Ishikawa (cell line): ENCODE results near the gene PHF14.

Source experiments
- CEBPB ChIP-seq: IDR thresholded peaks from 2 replicates; pipeline ENCODE4 v1.6.1; 2012
- EGR1 ChIP-seq: IDR thresholded peaks from 2 replicates; pipeline ENCODE4 v1.6.1; 2012
- FOXM1 ChIP-seq: IDR thresholded peaks from 2 replicates; pipeline ENCODE4 v1.6.1; 2012; ENCODE audit warnings: low read depth, borderline replicate concordance
- RAD21 ChIP-seq: IDR thresholded peaks from 2 replicates; pipeline ENCODE4 v1.6.1; 2012; ENCODE audit warnings: low read depth
- TAF1 ChIP-seq: IDR thresholded peaks from 2 replicates; pipeline ENCODE4 v1.6.1; 2012; ENCODE audit warnings: low read depth, mild to moderate bottlenecking
- TCF12 ChIP-seq: IDR thresholded peaks from 2 replicates; pipeline ENCODE4 v1.6.1; 2012; ENCODE audit warnings: low read depth
- TF ChIP-seq, protein P1 (sequence below): IDR thresholded peaks from 2 replicates; pipeline ENCODE4 v1.6.1; 2012
- TF ChIP-seq, protein P2 (sequence below): IDR thresholded peaks from 2 replicates; pipeline ENCODE4 v1.6.1; 2012; ENCODE audit warnings: low read depth, mild to moderate bottlenecking

DNA sequence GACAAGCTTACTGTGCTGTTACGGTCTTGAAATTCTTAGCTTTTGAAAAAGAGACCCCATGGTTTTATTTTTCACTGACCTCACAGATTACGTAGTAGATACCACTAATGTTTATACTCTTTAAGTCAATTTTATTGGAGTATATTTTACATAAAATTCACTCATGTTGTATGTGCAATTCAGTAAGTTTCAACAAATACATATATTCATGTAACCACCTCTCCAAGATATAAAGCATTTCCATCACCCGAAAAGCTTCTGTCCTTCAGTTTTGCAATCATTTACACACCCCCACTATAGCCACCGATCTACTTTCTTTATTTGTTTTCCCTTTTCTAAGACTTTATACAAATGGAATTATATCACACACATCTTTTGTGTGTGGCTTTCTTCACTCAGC is 199.2 kb downstream of the PHF14 start:
- TF ChIP-seq TAF1 (no peak), FOXM1 (no peak), EGR1 (no peak), TCF12 (no peak), RAD21 (no peak), CEBPB (no peak)
- TF ChIP-seq, protein P1, sequence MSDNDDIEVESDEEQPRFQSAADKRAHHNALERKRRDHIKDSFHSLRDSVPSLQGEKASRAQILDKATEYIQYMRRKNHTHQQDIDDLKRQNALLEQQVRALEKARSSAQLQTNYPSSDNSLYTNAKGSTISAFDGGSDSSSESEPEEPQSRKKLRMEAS = no peak
- TF ChIP-seq, protein P2, sequence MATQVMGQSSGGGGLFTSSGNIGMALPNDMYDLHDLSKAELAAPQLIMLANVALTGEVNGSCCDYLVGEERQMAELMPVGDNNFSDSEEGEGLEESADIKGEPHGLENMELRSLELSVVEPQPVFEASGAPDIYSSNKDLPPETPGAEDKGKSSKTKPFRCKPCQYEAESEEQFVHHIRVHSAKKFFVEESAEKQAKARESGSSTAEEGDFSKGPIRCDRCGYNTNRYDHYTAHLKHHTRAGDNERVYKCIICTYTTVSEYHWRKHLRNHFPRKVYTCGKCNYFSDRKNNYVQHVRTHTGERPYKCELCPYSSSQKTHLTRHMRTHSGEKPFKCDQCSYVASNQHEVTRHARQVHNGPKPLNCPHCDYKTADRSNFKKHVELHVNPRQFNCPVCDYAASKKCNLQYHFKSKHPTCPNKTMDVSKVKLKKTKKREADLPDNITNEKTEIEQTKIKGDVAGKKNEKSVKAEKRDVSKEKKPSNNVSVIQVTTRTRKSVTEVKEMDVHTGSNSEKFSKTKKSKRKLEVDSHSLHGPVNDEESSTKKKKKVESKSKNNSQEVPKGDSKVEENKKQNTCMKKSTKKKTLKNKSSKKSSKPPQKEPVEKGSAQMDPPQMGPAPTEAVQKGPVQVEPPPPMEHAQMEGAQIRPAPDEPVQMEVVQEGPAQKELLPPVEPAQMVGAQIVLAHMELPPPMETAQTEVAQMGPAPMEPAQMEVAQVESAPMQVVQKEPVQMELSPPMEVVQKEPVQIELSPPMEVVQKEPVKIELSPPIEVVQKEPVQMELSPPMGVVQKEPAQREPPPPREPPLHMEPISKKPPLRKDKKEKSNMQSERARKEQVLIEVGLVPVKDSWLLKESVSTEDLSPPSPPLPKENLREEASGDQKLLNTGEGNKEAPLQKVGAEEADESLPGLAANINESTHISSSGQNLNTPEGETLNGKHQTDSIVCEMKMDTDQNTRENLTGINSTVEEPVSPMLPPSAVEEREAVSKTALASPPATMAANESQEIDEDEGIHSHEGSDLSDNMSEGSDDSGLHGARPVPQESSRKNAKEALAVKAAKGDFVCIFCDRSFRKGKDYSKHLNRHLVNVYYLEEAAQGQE = no peak
